NT2/D1 (cell line): ENCODE measurements around the gene WTAP.
A peak's percentile ranks its signal among the peaks of the same experiment; 100 is the strongest.

ENCODE experiments used
- DNase-seq: peaks from one replicate; pipeline ENCODE4 v3.0.0-alpha.2; 2011; ENCODE audit warnings: low read depth, low spot score
- H3K27me3 ChIP-seq: 2 replicates; pipeline ENCODE4 v1.6.0; 2011; ENCODE audit warnings: mild to moderate bottlenecking; ENCODE audit not compliant: insufficient read length, insufficient read depth
- H3K36me3 ChIP-seq: 2 replicates; pipeline ENCODE4 v1.6.1; 2011; ENCODE audit warnings: mild to moderate bottlenecking, low read length, mixed read lengths; ENCODE audit not compliant: insufficient read depth, insufficient read length
- H3K4me1 ChIP-seq: 2 replicates; pipeline ENCODE4 v1.5.1; 2011; ENCODE audit not compliant: insufficient read depth, insufficient read length
- H3K4me3 ChIP-seq: 2 replicates; pipeline ENCODE4 v1.5.1; 2011; ENCODE audit warnings: low read depth; ENCODE audit not compliant: insufficient read length
- H3K9ac ChIP-seq: 2 replicates; pipeline ENCODE4 v1.6.0; 2011; ENCODE audit warnings: low read depth; ENCODE audit not compliant: insufficient read length
- H3K9me3 ChIP-seq: 2 replicates; pipeline ENCODE4 v1.5.1; 2011; ENCODE audit warnings: mild to moderate bottlenecking, low read length; ENCODE audit not compliant: insufficient read depth
- SUZ12 ChIP-seq: IDR thresholded peaks from 2 replicates; pipeline ENCODE4 v1.6.1; 2011; ENCODE audit not compliant: insufficient read length, insufficient read depth; ENCODE audit errors: extremely low read depth
- YY1 ChIP-seq: IDR thresholded peaks from 2 replicates; pipeline ENCODE4 v1.6.1; 2011; ENCODE audit not compliant: insufficient read length, insufficient read depth
- ZNF274 ChIP-seq: IDR thresholded peaks from 2 replicates; pipeline ENCODE4 v1.6.1; 2011; ENCODE audit warnings: mild to moderate bottlenecking, low read depth, low read length

Gene WTAP

DNA sequence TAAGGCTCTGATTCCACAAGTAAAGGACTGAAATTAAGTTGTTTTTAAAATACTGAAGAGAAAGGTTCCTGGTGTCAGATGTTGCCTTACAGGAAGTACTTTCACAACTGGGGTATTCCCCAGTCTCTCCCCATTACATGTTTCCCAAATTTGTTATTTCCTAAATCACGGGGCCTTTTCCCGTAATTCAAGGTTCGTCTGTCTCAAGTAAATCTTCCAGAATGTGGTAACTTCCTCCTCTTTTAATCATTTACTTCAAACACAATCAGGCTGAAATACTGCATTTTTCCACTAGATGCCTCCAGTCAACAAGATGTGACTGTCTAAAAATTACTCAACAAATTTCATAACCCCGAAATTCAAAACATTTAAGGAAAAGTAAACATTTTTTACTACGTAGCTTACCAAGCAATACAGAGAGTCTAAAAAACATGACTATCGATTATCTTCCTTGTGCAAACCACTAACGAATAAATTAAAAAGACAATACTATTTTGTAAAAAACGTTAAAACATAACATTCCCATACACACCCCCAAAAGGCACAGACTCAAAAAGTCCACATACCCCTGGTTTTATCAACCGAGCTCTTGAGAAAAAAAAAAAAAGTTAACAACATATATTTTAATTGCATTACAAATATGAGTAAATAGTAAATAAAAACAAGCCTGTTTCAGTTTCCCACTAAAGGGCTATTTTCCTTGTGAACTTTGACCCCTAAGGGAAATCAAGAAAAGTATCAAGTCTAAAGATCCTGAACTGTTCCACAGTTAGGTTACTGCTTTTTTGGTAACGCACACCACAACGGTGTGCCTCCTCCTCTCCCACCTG is 36.0 kb upstream of the WTAP start:
- Histone ChIP-seq H3K9ac (peak overlapping the region; percentile 21), H3K36me3 (peaks cover 24% of the 10 kb centered on the region), H3K27me3 (no peaks in the 10 kb centered on the region), H3K4me1 (peaks cover 7% of the 10 kb centered on the region), H3K9me3 (no peaks in the 10 kb centered on the region), H3K4me3 (peak overlapping the region; percentile 87)
- DNase-seq = no peak
- TF ChIP-seq SUZ12 (no peak), YY1 (no peak), ZNF274 (no peak)

DNA sequence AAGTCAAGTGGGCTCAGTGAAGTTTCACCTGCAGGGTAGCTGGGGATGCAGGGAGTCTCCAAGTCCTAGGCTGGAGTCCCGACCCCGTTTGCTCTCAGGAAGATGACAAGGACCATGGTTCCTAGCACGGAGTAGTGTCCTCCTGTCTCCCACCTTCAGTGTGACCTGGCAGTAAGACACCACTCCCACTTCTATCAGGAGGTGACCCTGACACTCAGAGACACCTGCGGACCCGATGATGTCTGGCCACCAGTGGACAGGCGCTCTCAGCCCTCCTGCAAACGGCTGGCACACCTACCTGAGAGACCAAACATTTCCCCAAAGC is 35.4 kb upstream of the WTAP start:
- H3K9me3 ChIP-seq = no peaks in the 10 kb centered on the region
- peak overlapping the region; percentile 87 for H3K4me3 ChIP-seq
- TF ChIP-seq SUZ12 = no peak
- no peak for TF ChIP-seq YY1
- no peak for TF ChIP-seq ZNF274
- peak overlapping the region; percentile 21 for H3K9ac ChIP-seq
- H3K27me3 ChIP-seq = no peaks in the 10 kb centered on the region
- H3K4me1 ChIP-seq = peaks cover 7% of the 10 kb centered on the region
- DNase-seq = no peak
- H3K36me3 ChIP-seq = peaks cover 20% of the 10 kb centered on the region

DNA sequence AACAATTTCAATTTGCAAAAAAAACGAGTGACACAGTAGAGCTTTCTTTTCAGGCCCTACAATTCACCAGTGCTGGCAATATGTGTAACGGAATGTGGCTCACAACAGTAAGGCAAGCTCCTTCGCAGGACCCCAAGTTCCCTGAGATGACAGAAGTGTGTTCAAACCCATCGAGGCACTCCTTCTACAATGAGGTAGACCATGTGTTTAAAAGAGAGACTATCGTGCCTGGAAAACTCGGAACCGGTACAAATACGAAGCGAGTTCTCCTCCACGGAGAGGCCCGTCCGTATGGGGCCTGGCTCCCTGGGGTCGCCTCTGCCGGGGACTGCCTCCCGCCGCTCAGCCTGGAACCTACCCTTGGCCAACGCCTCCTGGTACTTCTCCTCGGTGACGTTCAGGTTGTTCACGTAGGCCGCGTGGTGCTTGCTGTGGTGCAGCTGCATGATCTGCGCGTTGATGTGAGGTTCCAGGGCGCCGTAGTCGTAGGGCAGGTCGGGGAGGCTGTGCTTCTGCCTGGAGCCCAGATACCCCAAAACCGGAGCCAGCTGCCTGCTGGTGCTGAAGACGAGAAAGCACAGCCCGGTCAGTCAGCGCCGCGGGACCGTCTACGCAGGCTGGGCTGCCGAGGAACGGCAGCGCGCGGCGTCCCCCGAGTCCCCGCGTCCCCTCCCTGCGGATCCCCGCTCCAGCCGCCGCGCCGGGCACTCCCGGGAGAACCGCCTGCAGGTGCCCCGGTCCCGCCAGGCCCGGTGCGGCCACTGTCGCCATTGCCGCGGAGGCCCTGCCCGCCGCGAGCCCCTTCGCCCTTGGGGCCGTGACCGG is 34.8 kb upstream of the WTAP start:
- no peak for TF ChIP-seq ZNF274
- TF ChIP-seq SUZ12 = no peak
- TF ChIP-seq YY1 = no peak
- no peak for DNase-seq
- H3K4me3 ChIP-seq = peak overlapping the region; percentile 87
- no peaks in the 10 kb centered on the region for H3K9me3 ChIP-seq
- H3K9ac ChIP-seq = peak overlapping the region; percentile 96
- H3K27me3 ChIP-seq = no peaks in the 10 kb centered on the region
- H3K36me3 ChIP-seq = peaks cover 14% of the 10 kb centered on the region
- peaks cover 7% of the 10 kb centered on the region for H3K4me1 ChIP-seq

DNA sequence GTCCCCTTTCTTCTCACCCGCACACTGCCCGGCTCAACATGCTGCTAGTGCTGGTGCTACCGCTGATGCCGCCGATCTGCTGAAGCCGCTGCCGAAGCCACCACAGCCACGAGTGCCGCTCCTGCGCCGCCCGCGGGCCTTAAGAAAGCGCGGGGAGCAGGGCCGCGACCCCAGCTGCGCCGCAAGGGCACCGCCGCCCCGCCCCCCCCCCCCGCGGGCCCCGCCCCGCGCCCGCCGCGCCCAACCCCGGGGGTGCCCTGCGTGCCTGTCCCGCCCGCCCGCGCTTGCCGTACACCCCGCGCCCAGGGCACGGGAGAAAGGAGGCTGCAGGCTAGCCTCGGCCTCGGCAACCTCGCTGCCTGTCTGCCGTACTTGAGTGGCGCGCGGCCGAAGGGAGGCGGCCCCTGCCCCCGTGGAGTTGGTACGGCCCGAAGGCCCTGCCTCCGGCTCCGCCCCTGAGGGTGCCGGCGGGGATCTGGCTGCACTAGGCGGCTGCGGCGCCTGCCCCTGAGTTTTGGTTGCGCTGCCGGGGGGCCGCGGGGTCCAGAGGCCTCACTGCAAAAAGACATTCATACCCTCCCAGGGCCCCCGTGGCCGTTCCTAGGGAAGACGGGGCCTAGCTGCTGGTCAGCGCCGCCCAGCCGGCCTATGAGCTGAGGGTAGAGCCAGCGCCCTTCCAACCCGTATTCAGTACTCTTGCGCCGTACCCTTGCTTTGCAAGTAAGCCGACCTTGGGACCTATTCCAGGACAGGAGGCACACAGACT is 34.0 kb upstream of the WTAP start, which contains the start of gene SOD2:
Gene SOD2, minus strand, starts transcription at position 114 of the 766 bp plus-strand sequence. Its CDS starts 74 bp downstream, at position 40.
- DNase-seq = peak; percentile 65
- TF ChIP-seq ZNF274 (no peak), SUZ12 (no peak), YY1 (no peak)
- H3K9ac ChIP-seq = peak within 1 kb of the TSS; percentile 96
- peaks cover 7% of the 10 kb centered on the region for H3K4me1 ChIP-seq
- no peaks in the 10 kb centered on the region for H3K27me3 ChIP-seq
- no peaks in the 10 kb centered on the region for H3K9me3 ChIP-seq
- peaks cover 11% of the 10 kb centered on the region for H3K36me3 ChIP-seq
- H3K4me3 ChIP-seq = peak within 1 kb of the TSS; percentile 87

DNA sequence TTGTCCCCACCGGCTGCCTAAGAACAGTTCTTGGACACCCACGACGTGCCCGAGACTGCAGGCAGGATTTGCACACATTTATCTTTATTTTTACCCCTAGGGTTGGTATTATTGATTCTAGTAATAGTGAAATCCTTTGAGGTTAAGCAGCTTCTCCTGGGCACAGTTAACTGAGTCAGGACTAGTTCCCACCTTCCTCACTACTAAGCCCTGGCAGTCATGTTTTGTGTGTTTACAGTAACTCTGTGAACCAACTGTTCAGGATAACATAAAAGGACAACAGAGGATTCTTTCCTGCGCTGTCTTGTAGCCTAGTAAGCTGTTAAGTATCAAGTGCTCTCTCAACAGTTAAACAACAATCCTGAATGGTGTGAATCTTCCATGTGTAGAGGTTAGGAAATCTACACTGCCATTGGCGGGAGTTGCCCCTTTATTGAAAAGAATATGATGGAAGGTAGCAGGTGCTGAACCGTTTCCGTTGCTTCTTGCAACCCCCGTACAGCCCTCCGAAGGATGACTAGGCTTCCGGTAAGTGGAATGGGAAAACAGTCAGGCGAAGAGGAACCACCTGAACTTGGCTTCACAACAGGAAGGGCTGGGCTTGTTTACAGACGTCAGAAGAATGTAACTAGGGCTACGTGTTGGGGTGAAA is 33.3 kb upstream of the WTAP start:
- DNase-seq = no peak
- no peaks in the 10 kb centered on the region for H3K9me3 ChIP-seq
- peaks cover 6% of the 10 kb centered on the region for H3K36me3 ChIP-seq
- H3K4me3 ChIP-seq = peak overlapping the region; percentile 58
- H3K4me1 ChIP-seq = peaks cover 7% of the 10 kb centered on the region
- no peaks in the 10 kb centered on the region for H3K27me3 ChIP-seq
- no peak for TF ChIP-seq SUZ12
- no peak for TF ChIP-seq YY1
- no peak for TF ChIP-seq ZNF274
- H3K9ac ChIP-seq = peak overlapping the region; percentile 70

DNA sequence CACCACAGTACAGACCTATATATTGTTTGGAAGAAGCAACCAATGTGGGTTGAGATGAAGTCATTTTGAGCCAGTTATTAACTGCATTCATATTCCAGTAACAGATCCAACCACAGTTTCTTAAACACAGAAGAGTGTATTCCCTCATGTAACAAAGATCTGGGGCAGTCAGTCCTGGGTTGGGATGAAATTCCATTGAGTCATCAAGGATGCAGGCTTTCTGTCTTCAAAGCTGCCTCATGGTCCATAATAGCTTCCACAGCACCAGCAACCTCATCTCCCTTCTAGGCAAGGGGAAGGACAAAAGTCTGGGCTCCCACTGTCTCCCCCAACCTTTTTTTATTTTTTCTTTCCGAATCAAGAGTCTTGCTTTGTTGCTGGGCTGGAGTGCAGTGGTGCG is 31.3 kb upstream of the WTAP start:
- Histone ChIP-seq H3K9ac (no peak overlapping the region), H3K27me3 (no peaks in the 10 kb centered on the region), H3K36me3 (peaks cover 4% of the 10 kb centered on the region), H3K9me3 (no peaks in the 10 kb centered on the region), H3K4me3 (no peak overlapping the region), H3K4me1 (peaks cover 6% of the 10 kb centered on the region)
- DNase-seq = no peak
- TF ChIP-seq ZNF274 (no peak), YY1 (no peak), SUZ12 (no peak)
